WTC11 (cell line): ENCODE results near the gene MARF1.

ENCODE experiments used
- CREM ChIP-seq: sonication (generic); formaldehyde crosslinking; IDR thresholded peaks from 2 replicates; pipeline ENCODE4 v1.8.1; 2022; ENCODE audit warnings: mild to moderate bottlenecking, missing genetic modification reagents, moderate library complexity
- GTF2I ChIP-seq: fragments of 250-450 bp; sonication (Bioruptor Pico); conservative IDR thresholded peaks from 2 replicates; pipeline ENCODE4 v1.4.0; 2021; ENCODE audit warnings: mild to moderate bottlenecking
- MYBL2 ChIP-seq: sonication (generic); formaldehyde crosslinking; IDR thresholded peaks from 2 replicates; pipeline ENCODE4 v1.8.1; 2023; ENCODE audit warnings: mild to moderate bottlenecking, moderate library complexity, missing genetic modification reagents
- NFYB ChIP-seq: sonication (generic); formaldehyde crosslinking; conservative IDR thresholded peaks from 2 replicates; pipeline ENCODE4 v1.8.0; 2022; ENCODE audit warnings: low read depth, missing genetic modification reagents
- SOX15 ChIP-seq: fragments of 250-450 bp; sonication (Bioruptor Pico); IDR thresholded peaks from 2 replicates; pipeline ENCODE4 v1.9.0; 2021; ENCODE audit warnings: mild to moderate bottlenecking
- TCF7 ChIP-seq: sonication (generic); formaldehyde crosslinking; IDR thresholded peaks from 2 replicates; pipeline ENCODE4 v1.8.0; 2022; ENCODE audit warnings: mild to moderate bottlenecking, low read depth, missing genetic modification reagents, moderate library complexity
- TEAD4 ChIP-seq: sonication (generic); formaldehyde crosslinking; IDR thresholded peaks from 2 replicates; pipeline ENCODE4 v1.8.0; 2022; ENCODE audit warnings: mild to moderate bottlenecking, missing genetic modification reagents
- ZNF121 ChIP-seq: sonication (generic); formaldehyde crosslinking; IDR thresholded peaks from 2 replicates; pipeline ENCODE4 v1.8.0; 2023; ENCODE audit warnings: missing genetic modification reagents
- ZNF232 ChIP-seq: sonication (generic); formaldehyde crosslinking; IDR thresholded peaks from 2 replicates; pipeline ENCODE4 v1.8.0; 2022; ENCODE audit warnings: mild to moderate bottlenecking, missing genetic modification reagents
- TF ChIP-seq, protein P1 (sequence below): fragments of 200-600 bp; IDR thresholded peaks from 2 replicates; pipeline ENCODE4 v1.8.0; 2022; ENCODE audit warnings: antibody characterized with exemption
- TF ChIP-seq, protein P2 (sequence below): sonication (generic); formaldehyde crosslinking; IDR thresholded peaks from 2 replicates; pipeline ENCODE4 v1.8.1; 2022; ENCODE audit warnings: mild to moderate bottlenecking, moderate library complexity, missing genetic modification reagents
- TF ChIP-seq, protein P3 (sequence below): sonication (generic); formaldehyde crosslinking; IDR thresholded peaks from 2 replicates; pipeline ENCODE4 v1.8.0; 2022; ENCODE audit warnings: mild to moderate bottlenecking, missing genetic modification reagents
- TF ChIP-seq, protein P4 (sequence below): sonication (generic); formaldehyde crosslinking; IDR thresholded peaks from 2 replicates; pipeline ENCODE4 v1.8.0; 2022; ENCODE audit warnings: mild to moderate bottlenecking, missing genetic modification reagents

DNA sequence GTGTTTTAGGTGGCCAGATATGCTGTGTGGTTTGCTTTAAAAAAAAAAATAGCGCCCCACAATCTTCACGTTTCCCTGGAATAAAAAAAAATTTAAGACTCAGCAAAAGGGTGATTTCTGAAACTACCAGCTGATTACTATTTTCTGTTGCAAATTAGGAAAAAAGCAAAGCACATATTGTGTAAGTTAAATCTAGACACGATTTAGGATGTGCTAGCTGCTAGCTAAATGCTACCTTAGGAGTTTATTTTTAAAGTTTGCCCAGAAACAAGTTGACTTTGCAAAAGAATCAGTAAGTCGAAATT is 944 bp upstream of the MARF1 start:
- TF ChIP-seq MYBL2 (no peak), ZNF121 (CRISPR knock-in tag) (no peak), TCF7 (CRISPR knock-in tag) (no peak), GTF2I (CRISPR knock-in tag) (no peak), ZNF232 (no peak), SOX15 (no peak), TEAD4 (CRISPR knock-in tag) (no peak), NFYB (CRISPR knock-in tag) (no peak), CREM (CRISPR knock-in tag) (no peak)
- TF ChIP-seq, protein P1, sequence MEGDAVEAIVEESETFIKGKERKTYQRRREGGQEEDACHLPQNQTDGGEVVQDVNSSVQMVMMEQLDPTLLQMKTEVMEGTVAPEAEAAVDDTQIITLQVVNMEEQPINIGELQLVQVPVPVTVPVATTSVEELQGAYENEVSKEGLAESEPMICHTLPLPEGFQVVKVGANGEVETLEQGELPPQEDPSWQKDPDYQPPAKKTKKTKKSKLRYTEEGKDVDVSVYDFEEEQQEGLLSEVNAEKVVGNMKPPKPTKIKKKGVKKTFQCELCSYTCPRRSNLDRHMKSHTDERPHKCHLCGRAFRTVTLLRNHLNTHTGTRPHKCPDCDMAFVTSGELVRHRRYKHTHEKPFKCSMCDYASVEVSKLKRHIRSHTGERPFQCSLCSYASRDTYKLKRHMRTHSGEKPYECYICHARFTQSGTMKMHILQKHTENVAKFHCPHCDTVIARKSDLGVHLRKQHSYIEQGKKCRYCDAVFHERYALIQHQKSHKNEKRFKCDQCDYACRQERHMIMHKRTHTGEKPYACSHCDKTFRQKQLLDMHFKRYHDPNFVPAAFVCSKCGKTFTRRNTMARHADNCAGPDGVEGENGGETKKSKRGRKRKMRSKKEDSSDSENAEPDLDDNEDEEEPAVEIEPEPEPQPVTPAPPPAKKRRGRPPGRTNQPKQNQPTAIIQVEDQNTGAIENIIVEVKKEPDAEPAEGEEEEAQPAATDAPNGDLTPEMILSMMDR = no peak
- TF ChIP-seq, protein P2, sequence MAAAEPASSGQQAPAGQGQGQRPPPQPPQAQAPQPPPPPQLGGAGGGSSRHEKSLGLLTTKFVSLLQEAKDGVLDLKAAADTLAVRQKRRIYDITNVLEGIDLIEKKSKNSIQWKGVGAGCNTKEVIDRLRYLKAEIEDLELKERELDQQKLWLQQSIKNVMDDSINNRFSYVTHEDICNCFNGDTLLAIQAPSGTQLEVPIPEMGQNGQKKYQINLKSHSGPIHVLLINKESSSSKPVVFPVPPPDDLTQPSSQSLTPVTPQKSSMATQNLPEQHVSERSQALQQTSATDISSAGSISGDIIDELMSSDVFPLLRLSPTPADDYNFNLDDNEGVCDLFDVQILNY (CRISPR knock-in tag) = no peak
- TF ChIP-seq, protein P3, sequence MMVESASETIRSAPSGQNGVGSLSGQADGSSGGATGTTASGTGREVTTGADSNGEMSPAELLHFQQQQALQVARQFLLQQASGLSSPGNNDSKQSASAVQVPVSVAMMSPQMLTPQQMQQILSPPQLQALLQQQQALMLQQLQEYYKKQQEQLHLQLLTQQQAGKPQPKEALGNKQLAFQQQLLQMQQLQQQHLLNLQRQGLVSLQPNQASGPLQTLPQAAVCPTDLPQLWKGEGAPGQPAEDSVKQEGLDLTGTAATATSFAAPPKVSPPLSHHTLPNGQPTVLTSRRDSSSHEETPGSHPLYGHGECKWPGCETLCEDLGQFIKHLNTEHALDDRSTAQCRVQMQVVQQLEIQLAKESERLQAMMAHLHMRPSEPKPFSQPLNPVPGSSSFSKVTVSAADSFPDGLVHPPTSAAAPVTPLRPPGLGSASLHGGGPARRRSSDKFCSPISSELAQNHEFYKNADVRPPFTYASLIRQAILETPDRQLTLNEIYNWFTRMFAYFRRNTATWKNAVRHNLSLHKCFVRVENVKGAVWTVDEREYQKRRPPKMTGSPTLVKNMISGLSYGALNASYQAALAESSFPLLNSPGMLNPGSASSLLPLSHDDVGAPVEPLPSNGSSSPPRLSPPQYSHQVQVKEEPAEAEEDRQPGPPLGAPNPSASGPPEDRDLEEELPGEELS (CRISPR knock-in tag) = no peak
- TF ChIP-seq, protein P4, sequence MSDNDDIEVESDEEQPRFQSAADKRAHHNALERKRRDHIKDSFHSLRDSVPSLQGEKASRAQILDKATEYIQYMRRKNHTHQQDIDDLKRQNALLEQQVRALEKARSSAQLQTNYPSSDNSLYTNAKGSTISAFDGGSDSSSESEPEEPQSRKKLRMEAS (CRISPR knock-in tag) = no peak
